HEK293 (cell line): ENCODE measurements around the gene NCAPG2.

Experiments used
- CTCF ChIA-PET: fragments of 350-600 bp; formaldehyde crosslinking; extraction: SDS; loops from one replicate; lab custom pipeline; 2021; ENCODE audit warnings: antibody characterized with exemption; lab: Yijun Ruan, JAX
- POLR2A ChIA-PET: fragments of 300-600 bp; formaldehyde crosslinking; extraction: SDS; loops from one replicate; lab custom pipeline; 2020; ENCODE audit warnings: antibody characterized with exemption, inconsistent platforms; lab: Yijun Ruan, JAX
- H3K27ac ChIP-seq: fragments of 200-500 bp; sonication (Bioruptor generic); 2 replicates; pipeline ENCODE4 v1.5.1; 2014; ENCODE audit warnings: low read depth, low read length, control low read depth, inconsistent platforms; ENCODE audit errors: extremely low read depth
- H3K36me3 ChIP-seq, 2 experiments: fragments of 200-500 bp in 1 of 2; sonication (Bioruptor generic) in 1 of 2; 1 replicate in 1 of 2; 2 replicates in 1 of 2; pipeline ENCODE4 v1.5.1; 2014 to 2017; ENCODE audit warnings: inconsistent platforms in 2 of 2, low read length in 2 of 2; ENCODE audit not compliant: control insufficient read depth in 2 of 2, insufficient read depth in 1 of 2
- H3K4me1 ChIP-seq: fragments of 200-500 bp; sonication (Bioruptor generic); 2 replicates; pipeline ENCODE4 v1.5.1; 2014; ENCODE audit warnings: mild to moderate bottlenecking, low read length, inconsistent platforms; ENCODE audit not compliant: control insufficient read depth, insufficient read depth
- H3K4me3 ChIP-seq: 2 replicates; pipeline ENCODE4 v1.5.1; 2011; ENCODE audit warnings: low read depth, mild to moderate bottlenecking, control low read depth, low read length, moderate library complexity
- H3K9me3 ChIP-seq: fragments of 200-500 bp; sonication (Bioruptor generic); 2 replicates; pipeline ENCODE4 v1.5.1; 2014; ENCODE audit warnings: low read depth, low read length, inconsistent platforms; ENCODE audit not compliant: control insufficient read depth, insufficient read depth
- FEZF1 ChIP-seq: fragments of 450-650 bp; formaldehyde crosslinking; IDR thresholded peaks from 2 replicates; pipeline ENCODE4 v1.5.1; 2016; ENCODE audit warnings: missing biosample characterization, missing genetic modification characterization
- MYNN ChIP-seq: fragments of 450-650 bp; formaldehyde crosslinking; IDR thresholded peaks from 2 replicates; pipeline ENCODE4 v1.5.1; 2016; ENCODE audit warnings: missing biosample characterization, missing genetic modification characterization, borderline replicate concordance
- SALL2 ChIP-seq: fragments of 450-650 bp; formaldehyde crosslinking; IDR thresholded peaks from 2 replicates; pipeline ENCODE4 v1.5.0; 2017; ENCODE audit warnings: missing biosample characterization, mild to moderate bottlenecking, missing genetic modification characterization, borderline replicate concordance
- ZNF114 ChIP-seq: fragments of 450-650 bp; formaldehyde crosslinking; IDR thresholded peaks from 2 replicates; pipeline ENCODE4 v1.5.0; 2017; ENCODE audit warnings: missing biosample characterization, missing genetic modification characterization
- ZNF133 ChIP-seq: fragments of 450-650 bp; formaldehyde crosslinking; IDR thresholded peaks from 2 replicates; pipeline ENCODE4 v1.5.1; 2016; ENCODE audit warnings: missing biosample characterization, missing genetic modification characterization
- ZNF155 ChIP-seq: fragments of 450-650 bp; formaldehyde crosslinking; IDR thresholded peaks from 2 replicates; pipeline ENCODE4 v1.5.1; 2016; ENCODE audit warnings: missing biosample characterization, missing genetic modification characterization
- ZNF248 ChIP-seq: fragments of 450-650 bp; formaldehyde crosslinking; IDR thresholded peaks from 2 replicates; pipeline ENCODE4 v1.5.1; 2017; ENCODE audit warnings: missing biosample characterization, missing genetic modification characterization
- ZNF302 ChIP-seq: fragments of 450-650 bp; formaldehyde crosslinking; IDR thresholded peaks from 2 replicates; pipeline ENCODE4 v1.5.1; 2016; ENCODE audit warnings: missing biosample characterization, missing genetic modification characterization, low read depth
- ZNF416 ChIP-seq: fragments of 450-650 bp; formaldehyde crosslinking; IDR thresholded peaks from 2 replicates; pipeline ENCODE4 v1.5.1; 2016; ENCODE audit warnings: missing biosample characterization, missing genetic modification characterization
- ZNF510 ChIP-seq: fragments of 450-650 bp; formaldehyde crosslinking; IDR thresholded peaks from 2 replicates; pipeline ENCODE4 v1.5.1; 2018; ENCODE audit warnings: mild to moderate bottlenecking, missing genetic modification characterization, missing biosample characterization; ENCODE audit not compliant: insufficient replicate concordance
- ZNF626 ChIP-seq: fragments of 450-650 bp; sonication (Bioruptor Pico); formaldehyde crosslinking; IDR thresholded peaks from 2 replicates; pipeline ENCODE4 v1.5.1; 2018; ENCODE audit warnings: missing biosample characterization, missing genetic modification characterization, inconsistent platforms
- ZNF658 ChIP-seq: fragments of 450-650 bp; formaldehyde crosslinking; IDR thresholded peaks from 2 replicates; pipeline ENCODE4; 2016; ENCODE audit warnings: missing biosample characterization, missing genetic modification characterization
- ZNF664 ChIP-seq: fragments of 450-650 bp; formaldehyde crosslinking; IDR thresholded peaks from 2 replicates; pipeline ENCODE4 v1.5.1; 2016; ENCODE audit warnings: missing biosample characterization, missing genetic modification characterization
- ZNF670 ChIP-seq: fragments of 450-650 bp; formaldehyde crosslinking; IDR thresholded peaks from 2 replicates; pipeline ENCODE4 v1.5.1; 2016; ENCODE audit warnings: missing biosample characterization, missing genetic modification characterization, low read depth
- ZSCAN16 ChIP-seq: fragments of 450-650 bp; formaldehyde crosslinking; IDR thresholded peaks from 2 replicates; pipeline ENCODE4 v1.5.1; 2016; ENCODE audit warnings: missing biosample characterization, missing genetic modification characterization
- TF ChIP-seq, protein P1 (sequence below): fragments of 450-650 bp; formaldehyde crosslinking; IDR thresholded peaks from 2 replicates; pipeline ENCODE4 v1.5.1; 2016; ENCODE audit warnings: missing biosample characterization, missing genetic modification characterization
- TF ChIP-seq, protein P2 (sequence below): fragments of 450-650 bp; formaldehyde crosslinking; IDR thresholded peaks from 2 replicates; pipeline ENCODE4 v1.5.1; 2017; ENCODE audit warnings: missing biosample characterization, missing genetic modification characterization
- TF ChIP-seq, protein P3 (sequence below): fragments of 450-650 bp; formaldehyde crosslinking; IDR thresholded peaks from 2 replicates; pipeline ENCODE4 v1.5.1; 2016; ENCODE audit warnings: missing biosample characterization, missing genetic modification characterization
- TF ChIP-seq, protein P4 (sequence below): fragments of 450-650 bp; formaldehyde crosslinking; IDR thresholded peaks from 2 replicates; pipeline ENCODE4 v1.5.1; 2017; ENCODE audit warnings: missing biosample characterization, missing genetic modification characterization
- TF ChIP-seq, protein P5 (sequence below): fragments of 450-650 bp; formaldehyde crosslinking; conservative IDR thresholded peaks from 2 replicates; pipeline ENCODE4 v1.5.1; 2016; ENCODE audit warnings: low read depth, missing biosample characterization, missing genetic modification characterization

The NCAPG2 gene

DNA sequence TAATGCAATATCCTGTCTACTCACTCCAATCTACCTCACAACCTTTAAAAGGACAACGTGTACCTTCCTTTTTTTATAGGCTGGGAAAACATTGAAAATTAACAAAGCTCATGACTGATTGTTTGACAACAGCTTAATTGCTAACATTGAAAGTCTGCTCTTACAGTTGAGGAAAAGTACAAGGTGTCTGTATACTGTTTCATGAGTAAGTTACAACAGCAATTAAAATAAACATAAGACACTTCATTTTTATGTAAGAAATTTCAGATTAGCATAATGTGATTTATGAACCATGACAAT is 28.6 kb upstream of the NCAPG2 start (continued):
- TF ChIP-seq, protein P1, sequence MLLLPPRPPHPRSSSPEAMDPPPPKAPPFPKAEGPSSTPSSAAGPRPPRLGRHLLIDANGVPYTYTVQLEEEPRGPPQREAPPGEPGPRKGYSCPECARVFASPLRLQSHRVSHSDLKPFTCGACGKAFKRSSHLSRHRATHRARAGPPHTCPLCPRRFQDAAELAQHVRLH (tag by site-specific recombination) = no peak
- TF ChIP-seq ZNF302 (tag by site-specific recombination) = no peak
- TF ChIP-seq, protein P2, sequence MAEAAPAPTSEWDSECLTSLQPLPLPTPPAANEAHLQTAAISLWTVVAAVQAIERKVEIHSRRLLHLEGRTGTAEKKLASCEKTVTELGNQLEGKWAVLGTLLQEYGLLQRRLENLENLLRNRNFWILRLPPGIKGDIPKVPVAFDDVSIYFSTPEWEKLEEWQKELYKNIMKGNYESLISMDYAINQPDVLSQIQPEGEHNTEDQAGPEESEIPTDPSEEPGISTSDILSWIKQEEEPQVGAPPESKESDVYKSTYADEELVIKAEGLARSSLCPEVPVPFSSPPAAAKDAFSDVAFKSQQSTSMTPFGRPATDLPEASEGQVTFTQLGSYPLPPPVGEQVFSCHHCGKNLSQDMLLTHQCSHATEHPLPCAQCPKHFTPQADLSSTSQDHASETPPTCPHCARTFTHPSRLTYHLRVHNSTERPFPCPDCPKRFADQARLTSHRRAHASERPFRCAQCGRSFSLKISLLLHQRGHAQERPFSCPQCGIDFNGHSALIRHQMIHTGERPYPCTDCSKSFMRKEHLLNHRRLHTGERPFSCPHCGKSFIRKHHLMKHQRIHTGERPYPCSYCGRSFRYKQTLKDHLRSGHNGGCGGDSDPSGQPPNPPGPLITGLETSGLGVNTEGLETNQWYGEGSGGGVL (tag by site-specific recombination) = no peak
- TF ChIP-seq ZNF114 = no peak
- TF ChIP-seq ZNF248 (tag by site-specific recombination) = no peak

DNA sequence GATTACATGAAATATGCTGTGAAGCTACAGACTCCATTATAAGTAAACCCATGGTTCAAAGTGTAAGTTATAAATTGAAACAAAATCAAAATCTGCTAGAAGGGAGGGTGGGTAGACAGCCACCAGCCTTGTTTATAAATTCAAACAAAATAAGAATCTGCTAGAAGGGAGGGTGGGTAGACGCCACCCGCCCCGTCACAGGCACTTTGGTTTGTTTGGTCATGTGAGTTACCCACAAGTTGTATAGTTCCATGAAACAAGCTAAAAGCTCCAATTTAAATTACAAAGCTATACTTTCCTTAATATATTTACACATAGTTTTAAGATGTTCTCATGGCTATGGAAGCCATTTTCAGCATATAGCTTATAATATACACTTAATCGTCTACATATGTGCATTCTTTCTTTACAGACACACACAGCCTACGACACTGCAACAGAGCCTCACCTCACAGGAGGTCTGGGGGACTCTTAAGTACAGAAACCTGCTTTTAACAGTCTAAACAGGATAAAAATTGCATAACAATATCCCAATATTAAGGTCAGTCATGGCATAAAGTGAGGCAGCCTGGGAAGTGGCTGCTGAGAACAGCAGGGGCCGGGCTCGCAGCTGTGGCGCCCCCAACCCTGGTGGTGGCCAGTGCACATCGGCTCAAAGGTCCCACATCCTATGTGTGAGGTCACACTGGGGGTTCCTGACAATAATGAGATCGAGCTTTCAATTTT is 28.1 kb upstream of the NCAPG2 start:
- ChIA-PET CTCF (interaction anchor here (0.7 to 1.4 kb wide), 3 partner anchors 10 to 293 kb away, joined by 3 to 7 read pairs (median 3); no protein-coding TSS in a partner anchor), POLR2A (no interaction called here)
- H3K27ac ChIP-seq = no peak overlapping the region
- peaks cover 0 to 39% of the 10 kb centered on the region in 2 experiments; a peak in 2 of 3 replicates for H3K36me3 ChIP-seq
- no peaks in the 10 kb centered on the region for H3K9me3 ChIP-seq
- H3K4me1 ChIP-seq = no peaks in the 10 kb centered on the region
- no peak overlapping the region for H3K4me3 ChIP-seq
- TF ChIP-seq ZNF664 (tag by site-specific recombination) (no peak), MYNN (no peak), ZNF626 (no peak), ZNF302 (tag by site-specific recombination) (no peak), SALL2 (tag by site-specific recombination) (no peak), ZNF133 (tag by site-specific recombination) (no peak), ZNF670 (tag by site-specific recombination) (no peak), ZNF155 (tag by site-specific recombination) (no peak), FEZF1 (tag by site-specific recombination) (no peak), ZSCAN16 (tag by site-specific recombination) (no peak), ZNF510 (tag by site-specific recombination) (no peak), ZNF416 (no peak), ZNF658 (tag by site-specific recombination) (no peak)
- TF ChIP-seq, protein P3, sequence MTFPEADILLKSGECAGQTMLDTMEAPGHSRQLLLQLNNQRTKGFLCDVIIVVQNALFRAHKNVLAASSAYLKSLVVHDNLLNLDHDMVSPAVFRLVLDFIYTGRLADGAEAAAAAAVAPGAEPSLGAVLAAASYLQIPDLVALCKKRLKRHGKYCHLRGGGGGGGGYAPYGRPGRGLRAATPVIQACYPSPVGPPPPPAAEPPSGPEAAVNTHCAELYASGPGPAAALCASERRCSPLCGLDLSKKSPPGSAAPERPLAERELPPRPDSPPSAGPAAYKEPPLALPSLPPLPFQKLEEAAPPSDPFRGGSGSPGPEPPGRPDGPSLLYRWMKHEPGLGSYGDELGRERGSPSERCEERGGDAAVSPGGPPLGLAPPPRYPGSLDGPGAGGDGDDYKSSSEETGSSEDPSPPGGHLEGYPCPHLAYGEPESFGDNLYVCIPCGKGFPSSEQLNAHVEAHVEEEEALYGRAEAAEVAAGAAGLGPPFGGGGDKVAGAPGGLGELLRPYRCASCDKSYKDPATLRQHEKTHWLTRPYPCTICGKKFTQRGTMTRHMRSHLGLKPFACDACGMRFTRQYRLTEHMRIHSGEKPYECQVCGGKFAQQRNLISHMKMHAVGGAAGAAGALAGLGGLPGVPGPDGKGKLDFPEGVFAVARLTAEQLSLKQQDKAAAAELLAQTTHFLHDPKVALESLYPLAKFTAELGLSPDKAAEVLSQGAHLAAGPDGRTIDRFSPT (tag by site-specific recombination) = no peak
- TF ChIP-seq, protein P4, sequence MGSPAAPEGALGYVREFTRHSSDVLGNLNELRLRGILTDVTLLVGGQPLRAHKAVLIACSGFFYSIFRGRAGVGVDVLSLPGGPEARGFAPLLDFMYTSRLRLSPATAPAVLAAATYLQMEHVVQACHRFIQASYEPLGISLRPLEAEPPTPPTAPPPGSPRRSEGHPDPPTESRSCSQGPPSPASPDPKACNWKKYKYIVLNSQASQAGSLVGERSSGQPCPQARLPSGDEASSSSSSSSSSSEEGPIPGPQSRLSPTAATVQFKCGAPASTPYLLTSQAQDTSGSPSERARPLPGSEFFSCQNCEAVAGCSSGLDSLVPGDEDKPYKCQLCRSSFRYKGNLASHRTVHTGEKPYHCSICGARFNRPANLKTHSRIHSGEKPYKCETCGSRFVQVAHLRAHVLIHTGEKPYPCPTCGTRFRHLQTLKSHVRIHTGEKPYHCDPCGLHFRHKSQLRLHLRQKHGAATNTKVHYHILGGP = no peak
- TF ChIP-seq, protein P5, sequence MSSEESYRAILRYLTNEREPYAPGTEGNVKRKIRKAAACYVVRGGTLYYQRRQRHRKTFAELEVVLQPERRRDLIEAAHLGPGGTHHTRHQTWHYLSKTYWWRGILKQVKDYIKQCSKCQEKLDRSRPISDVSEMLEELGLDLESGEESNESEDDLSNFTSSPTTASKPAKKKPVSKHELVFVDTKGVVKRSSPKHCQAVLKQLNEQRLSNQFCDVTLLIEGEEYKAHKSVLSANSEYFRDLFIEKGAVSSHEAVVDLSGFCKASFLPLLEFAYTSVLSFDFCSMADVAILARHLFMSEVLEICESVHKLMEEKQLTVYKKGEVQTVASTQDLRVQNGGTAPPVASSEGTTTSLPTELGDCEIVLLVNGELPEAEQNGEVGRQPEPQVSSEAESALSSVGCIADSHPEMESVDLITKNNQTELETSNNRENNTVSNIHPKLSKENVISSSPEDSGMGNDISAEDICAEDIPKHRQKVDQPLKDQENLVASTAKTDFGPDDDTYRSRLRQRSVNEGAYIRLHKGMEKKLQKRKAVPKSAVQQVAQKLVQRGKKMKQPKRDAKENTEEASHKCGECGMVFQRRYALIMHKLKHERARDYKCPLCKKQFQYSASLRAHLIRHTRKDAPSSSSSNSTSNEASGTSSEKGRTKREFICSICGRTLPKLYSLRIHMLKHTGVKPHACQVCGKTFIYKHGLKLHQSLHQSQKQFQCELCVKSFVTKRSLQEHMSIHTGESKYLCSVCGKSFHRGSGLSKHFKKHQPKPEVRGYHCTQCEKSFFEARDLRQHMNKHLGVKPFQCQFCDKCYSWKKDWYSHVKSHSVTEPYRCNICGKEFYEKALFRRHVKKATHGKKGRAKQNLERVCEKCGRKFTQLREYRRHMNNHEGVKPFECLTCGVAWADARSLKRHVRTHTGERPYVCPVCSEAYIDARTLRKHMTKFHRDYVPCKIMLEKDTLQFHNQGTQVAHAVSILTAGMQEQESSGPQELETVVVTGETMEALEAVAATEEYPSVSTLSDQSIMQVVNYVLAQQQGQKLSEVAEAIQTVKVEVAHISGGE (tag by site-specific recombination) = no peak
